Large intestine (tissue), 3 donors: ENCODE results near the gene SERPINE1. TPM values are rescaled to one million over a fixed set of nuclear protein-coding genes. Genes with fewer than 3 reads are reported as not detected.
"Not testable (repeated sequence)": the region's sequence is repeated elsewhere in the genome, so short reads cannot be mapped to it uniquely, and the experiment has no call there.

Experiments
- DNase-seq, 2 donors: peaks; one replicate each; pipeline versions ENCODE4 v3.0.0 to v3.0.0-alpha.2; 2013
- H3K27ac ChIP-seq: one replicate; pipeline ENCODE4 v1.5.1; 2013; ENCODE audit warnings: low read length
- H3K27me3 ChIP-seq: 2 replicates; pipeline ENCODE4 v1.6.1; 2013; ENCODE audit warnings: low read length; ENCODE audit not compliant: control insufficient read depth, insufficient read depth
- H3K36me3 ChIP-seq: 2 replicates; pipeline ENCODE4 v1.6.1; 2013; ENCODE audit warnings: low read length; ENCODE audit not compliant: control insufficient read depth, insufficient read depth
- H3K4me1 ChIP-seq: one replicate; pipeline ENCODE4 v1.6.1; 2013; ENCODE audit warnings: low read length; ENCODE audit not compliant: control insufficient read depth, insufficient read depth
- H3K4me3 ChIP-seq: one replicate; pipeline ENCODE4 v1.5.1; 2013; ENCODE audit warnings: low read length
- H3K9me3 ChIP-seq: one replicate; pipeline ENCODE4 v1.6.1; 2013; ENCODE audit warnings: mild to moderate bottlenecking, low read depth, low read length, moderate library complexity; ENCODE audit not compliant: control insufficient read depth
- WGBS: methylation state at CpG from one replicate; pipeline ENCODE4 v1.1.5; 2013; ENCODE audit warnings: low lambda C conversion rate; ENCODE audit not compliant: insufficient coverage; 5-methylcytosine and 5-hydroxymethylcytosine counted together
- polyA plus RNA-seq: library from polyadenylated mRNA; unstranded; fragments of 120-200 nt; gene quantifications from one replicate; pipeline ENCODE4 v1.2.1, GENCODE V29; 2013

The SERPINE1 gene
- polyA plus RNA-seq, 1 donor = 1.7 TPM

GRCh38 chr7:101122933-101123702, 3.8 kb upstream of the SERPINE1 start:
- Histone ChIP-seq H3K4me1 (peaks cover 29% of the 10 kb centered on the region), H3K36me3 (no peaks in the 10 kb centered on the region), H3K27me3 (peaks cover 34% of the 10 kb centered on the region), H3K4me3 (no peak overlapping the region), H3K9me3 (no peaks in the 10 kb centered on the region), H3K27ac (peak overlapping the region; percentile 83)
- 72% methylated on average over 2 of the region's 11 CpGs for WGBS
- no peak for DNase-seq

GRCh38 chr7:101123703-101124068, 3.2 kb upstream of the SERPINE1 start:
- Histone ChIP-seq H3K4me3 (no peak overlapping the region), H3K27me3 (peaks cover 36% of the 10 kb centered on the region), H3K27ac (no peak overlapping the region), H3K9me3 (peaks cover 3% of the 10 kb centered on the region), H3K36me3 (no peaks in the 10 kb centered on the region), H3K4me1 (peaks cover 29% of the 10 kb centered on the region)
- no CpG with 5 or more reads among the region's 3 CpGs for WGBS
- no peak for DNase-seq

- WGBS = no CpG with 5 or more reads among the region's 7 CpGs
- Histone ChIP-seq H3K36me3 (no peaks in the 10 kb centered on the region), H3K4me3 (no peak overlapping the region), H3K27me3 (peaks cover 36% of the 10 kb centered on the region), H3K4me1 (peaks cover 29% of the 10 kb centered on the region), H3K9me3 (peaks cover 3% of the 10 kb centered on the region), H3K27ac (no peak overlapping the region)
- peak in 1 of 2 donors; percentile 46 for DNase-seq
These were observed 2.4 kb upstream of the SERPINE1 start for GRCh38 chr7:101124376-101125056.

- Histone ChIP-seq H3K4me3 (no peak overlapping the region), H3K27me3 (peaks cover 31% of the 10 kb centered on the region), H3K9me3 (peaks cover 6% of the 10 kb centered on the region), H3K27ac (peak overlapping the region; percentile 9), H3K36me3 (no peaks in the 10 kb centered on the region), H3K4me1 (peaks cover 29% of the 10 kb centered on the region)
- DNase-seq = peak in 1 of 2 donors; percentile 76
- WGBS = 100% methylated on average over 1 of the region's 15 CpGs
These were observed 784 bp upstream of the SERPINE1 start for GRCh38 chr7:101125989-101126650.

GRCh38 chr7:101127460-101128039, 646 bp downstream of the SERPINE1 start:
- 90% methylated on average over 2 of the region's 3 CpGs for WGBS
- Histone ChIP-seq H3K27me3 (peaks cover 31% of the 10 kb centered on the region), H3K36me3 (no peaks in the 10 kb centered on the region), H3K9me3 (peaks cover 8% of the 10 kb centered on the region), H3K27ac (no peak overlapping the region), H3K4me1 (peaks cover 18% of the 10 kb centered on the region), H3K4me3 (no peak overlapping the region)
- no peak for DNase-seq

- Histone ChIP-seq H3K9me3 (peaks cover 8% of the 10 kb centered on the region), H3K4me1 (peaks cover 14% of the 10 kb centered on the region), H3K27ac (no peak overlapping the region), H3K4me3 (no peak overlapping the region), H3K36me3 (no peaks in the 10 kb centered on the region), H3K27me3 (peaks cover 27% of the 10 kb centered on the region)
- peak in 1 of 2 donors; percentile 53 for DNase-seq
- no CpG with 5 or more reads among the region's 14 CpGs for WGBS
These were observed 1.3 kb downstream of the SERPINE1 start for GRCh38 chr7:101128040-101128834.

GRCh38 chr7:101129603-101130117, 2.8 kb downstream of the SERPINE1 start:
- H3K4me3 ChIP-seq = no peak overlapping the region
- peaks cover 14% of the 10 kb centered on the region for H3K4me1 ChIP-seq
- no CpG with 5 or more reads among the region's 3 CpGs for WGBS
- H3K27me3 ChIP-seq = peaks cover 38% of the 10 kb centered on the region
- H3K36me3 ChIP-seq = no peaks in the 10 kb centered on the region
- no peak for DNase-seq
- H3K27ac ChIP-seq = no peak overlapping the region
- H3K9me3 ChIP-seq = peaks cover 10% of the 10 kb centered on the region

GRCh38 chr7:101132626-101133600, 6.0 kb downstream of the SERPINE1 start:
- H3K4me3 ChIP-seq, H3K27ac ChIP-seq, DNase-seq, H3K4me1 ChIP-seq, H3K36me3 ChIP-seq: not testable (repeated sequence)
- Histone ChIP-seq H3K27me3 (peaks cover 32% of the 10 kb centered on the region), H3K9me3 (peaks cover 23% of the 10 kb centered on the region)
- 100% methylated on average over 2 of the region's 18 CpGs for WGBS
